Liver (tissue), 3 donors: ENCODE data around the gene CFAP100.

Experiments used
- CTCF ChIP-seq: fragments of 150-350 bp; IDR thresholded peaks from 2 replicates; pipeline ENCODE4 v1.5.1; 2017; ENCODE audit warnings: improper control_type of control experiment, low read depth, low read length; ENCODE audit not compliant: missing input control
- FOXA1 ChIP-seq: IDR thresholded peaks from 2 replicates; pipeline ENCODE4 v1.6.1; 2016; ENCODE audit warnings: antibody characterized with exemption
- HNF4A ChIP-seq, 2 donors: conservative IDR thresholded peaks; 2 replicates each; pipeline ENCODE4 v1.6.1; 2016; ENCODE audit warnings: antibody characterized with exemption in 2 of 2, mild to moderate bottlenecking in 2 of 2
- RAD21 ChIP-seq, 2 donors: IDR thresholded peaks; 2 replicates each; pipeline ENCODE4 v1.6.1; 2016; ENCODE audit warnings: antibody characterized with exemption in 2 of 2, mild to moderate bottlenecking in 2 of 2
- REST ChIP-seq: IDR thresholded peaks from 2 replicates; pipeline ENCODE4 v1.6.1; 2016; ENCODE audit warnings: antibody characterized with exemption, mild to moderate bottlenecking
- donor health status: healthy.
- donor health status: healthy.

- no peak for TF ChIP-seq CTCF
- no peak for TF ChIP-seq RAD21 (IDR thresholded peaks at IDR 0.05)
- no peak for TF ChIP-seq REST
- no peak for TF ChIP-seq FOXA1
- TF ChIP-seq HNF4A (conservative IDR thresholded peaks at IDR 0.05): no peak
Observed at GRCh38 chr3:126447456-126448106, 52.9 kb downstream of the CFAP100 start.
